K562 (cell line): ENCODE data around the gene NUP35. TPM values are rescaled to one million over a fixed set of nuclear protein-coding genes. Genes with fewer than 3 reads are reported as not detected.

Source experiments
- ATAC-seq: fragments of 200-7000 bp; cut with Tn5 transposase; 3 replicates; pipeline ENCODE4 v1.9.1; 2020; ENCODE audit warnings: moderate library complexity
- BruUV-seq: library from RNA; stranded (reverse); fragments of 400-500 nt; replicated peaks from 2 replicates; lab custom pipeline; 2021; lab: Mats Ljungman, UMichigan
- CTCF ChIA-PET: fragments of 300-600 bp; formaldehyde crosslinking; extraction: SDS; loops from one replicate; lab custom pipeline; 2021; ENCODE audit warnings: low intra/inter-chr PET ratio; lab: Yijun Ruan, JAX
- POLR2A ChIA-PET: fragments of 300-600, 350-650 bp; sonication (Branson Sonifier 250); formaldehyde crosslinking; extraction: SDS; loops from one replicate; lab custom pipeline; 2021; ENCODE audit warnings: antibody characterized with exemption, inconsistent platforms; lab: Yijun Ruan, JAX
- DNase-seq, 4 experiments: peaks; one replicate each; pipeline versions ENCODE4 v3.0.0 to v3.0.0-alpha.2; 2011 to 2018; ENCODE audit warnings: low spot score in 3 of 4, mixed read lengths in 3 of 4; ENCODE audit errors: extremely low read depth in 1 of 4
- FAIRE-seq: peaks from 2 replicates; lab custom pipeline; 2011; peaks lifted over from hg19 to GRCh38; lab: Jason Lieb, UNC
- H2AFZ ChIP-seq: 2 replicates; pipeline ENCODE4 v1.6.0; 2011; ENCODE audit warnings: low read depth, low read length, control low read depth, inconsistent platforms
- H3K27ac ChIP-seq: fragments of 200-600 bp; 3 replicates; pipeline ENCODE4 v1.8.0; 2011; ENCODE audit warnings: low read depth, mild to moderate bottlenecking, control low read depth, inconsistent platforms, low read length, moderate library complexity, mixed read lengths; ENCODE audit errors: extremely low read depth
- H3K27me3 ChIP-seq, 2 experiments: fragments of 300-600 bp in 1 of 2; 2 replicates in 1 of 2; 3 replicates in 1 of 2; pipeline versions ENCODE4 v1.6.0 to v1.8.0; 2011; ENCODE audit warnings: inconsistent platforms in 2 of 2, low read length in 2 of 2, mild to moderate bottlenecking in 1 of 2, mixed read lengths in 1 of 2, moderate library complexity in 1 of 2; ENCODE audit not compliant: control insufficient read depth in 2 of 2, insufficient read depth in 2 of 2
- H3K36me3 ChIP-seq: fragments of 300-600 bp; 3 replicates; pipeline ENCODE4 v1.8.0; 2011; ENCODE audit warnings: mild to moderate bottlenecking, low read length, inconsistent platforms; ENCODE audit not compliant: control insufficient read depth, insufficient read depth
- H3K4me1 ChIP-seq, 2 experiments: fragments of 200-600 bp in 1 of 2; replicated peaks in 1 of 2; 2 replicates in 1 of 2; 3 replicates in 1 of 2; pipeline versions ENCODE4 v1.5.1 to v1.8.0; 2011; ENCODE audit warnings: inconsistent platforms in 2 of 2, low read length in 2 of 2, mild to moderate bottlenecking in 1 of 2, mixed read lengths in 1 of 2, moderate library complexity in 1 of 2; ENCODE audit not compliant: control insufficient read depth in 2 of 2, insufficient read depth in 2 of 2
- H3K4me2 ChIP-seq: 2 replicates; pipeline ENCODE4 v1.6.1; 2011; ENCODE audit warnings: low read length, control low read depth, inconsistent platforms, mixed read lengths; ENCODE audit not compliant: insufficient read depth
- H3K4me3 ChIP-seq: fragments of 200-600 bp; sonication (generic), shearing (Covaris generic); 2 replicates; pipeline ENCODE4 v1.5.1; 2016; ENCODE audit warnings: control low read depth, inconsistent platforms
- H3K79me2 ChIP-seq: fragments of 200-600 bp; 3 replicates; pipeline ENCODE4 v1.8.0; 2011; ENCODE audit warnings: low read length, inconsistent platforms; ENCODE audit not compliant: control insufficient read depth, insufficient read depth
- H3K9ac ChIP-seq, 2 experiments: 2 replicates each; pipeline versions ENCODE4 v1.6.0 to v1.6.1; 2011; ENCODE audit warnings: low read depth in 2 of 2, low read length in 2 of 2, control low read depth in 1 of 2, inconsistent platforms in 1 of 2, mild to moderate bottlenecking in 1 of 2, mixed read lengths in 1 of 2; ENCODE audit not compliant: insufficient read depth in 1 of 2
- H3K9me1 ChIP-seq: one replicate; pipeline ENCODE4 v1.6.0; 2011; ENCODE audit warnings: inconsistent platforms, mild to moderate bottlenecking, low read length, moderate library complexity; ENCODE audit not compliant: control insufficient read depth, insufficient read depth
- H3K9me3 ChIP-seq: replicated peaks from 2 replicates; pipeline ENCODE4 v1.5.1; 2011; ENCODE audit warnings: low read depth, low read length, inconsistent platforms; ENCODE audit not compliant: control insufficient read depth, insufficient read depth
- H4K20me1 ChIP-seq: replicated peaks from 2 replicates; pipeline ENCODE4 v1.6.1; 2011; ENCODE audit warnings: low read length, inconsistent platforms, mixed read lengths; ENCODE audit not compliant: control insufficient read depth, insufficient read depth
- CAMTA2 ChIP-seq: fragments of 250-450 bp; sonication (Bioruptor Pico); conservative IDR thresholded peaks from 2 replicates; pipeline ENCODE4 v1.5.1; 2022
- JUNB ChIP-seq: fragments of 450-650 bp; formaldehyde crosslinking; conservative IDR thresholded peaks from 2 replicates; pipeline ENCODE4 v1.4.0; 2020; ENCODE audit warnings: mild to moderate bottlenecking
- KHSRP ChIP-seq: fragments of 450-650 bp; IDR thresholded peaks from 2 replicates; pipeline ENCODE4 v1.6.1; 2017
- POLR2A ChIP-seq: fragments of 450-650 bp; conservative IDR thresholded peaks from 2 replicates; pipeline ENCODE4 v1.6.1; 2016
- WGBS: fragments of 100-300 bp; shearing (Covaris generic); methylation state at CpG from one replicate; pipeline ENCODE4 v1.1.6; 2016; ENCODE audit warnings: low coverage, mixed read lengths; ENCODE audit not compliant: insufficient coverage; ENCODE audit errors: missing lambda C conversion rate; 5-methylcytosine and 5-hydroxymethylcytosine counted together
- in situ Hi-C: fragments of 300-500 bp; cut with MboI; formaldehyde crosslinking; loops from 4 replicates; pipeline ENCODE4 v1.15.0; 2018; ENCODE audit warnings: inconsistent platforms, mixed read lengths
- intact Hi-C: fragments of 100-400 bp; cut with micrococcal nuclease; formaldehyde crosslinking; loops from 2 replicates; pipeline ENCODE4 v1.14.2; 2022
- polyA plus RNA-seq, 8 experiments: library from polyadenylated mRNA; depleted of rRNA in 4 of 8; stranded (reverse) in 5 of 8; unstranded in 3 of 8; fragments of >200 nt; fragmentation: Nextera tagmentation in 2 of 8; fragmentation: Illumina TruSeq in 1 of 8; extraction: Ambion mirVana in 2 of 8; extraction: Trizol in 1 of 8; gene quantifications; 2 replicates each; pipeline versions ENCODE4 v1.2.1 to v1.2.3, GENCODE V29; 2011 to 2014; ENCODE audit warnings: inconsistent platforms in 1 of 8, missing spikeins in 1 of 8
- total RNA-seq, 7 experiments: library from RNA; depleted of rRNA in 6 of 7; stranded (reverse); fragments of >200 nt in 6 of 7; fragmentation: Illumina TruSeq in 2 of 7; extraction: Trizol in 2 of 7; gene quantifications; 2 replicates each; pipeline versions ENCODE4 v1.2.1 to v1.2.3, GENCODE V29; 2011 to 2021; ENCODE audit warnings: low replicate concordance in 1 of 7
- TF ChIP-seq, protein P1 (sequence below), 2 experiments: fragments of 150-350 bp in 1 of 2; IDR thresholded peaks; 2 replicates each; pipeline ENCODE4 v1.6.1; 2012 to 2016; ENCODE audit warnings: low read depth in 2 of 2, low read length in 2 of 2, mild to moderate bottlenecking in 1 of 2, moderate library complexity in 1 of 2

NUP35 gene
- total and polyA plus RNA-seq, 9 of the 15 experiments (the other 6 are each of a cell fraction or from before 2014, with no cell fraction given): 24.5 to 78.2 (median 51.1) TPM

DNA sequence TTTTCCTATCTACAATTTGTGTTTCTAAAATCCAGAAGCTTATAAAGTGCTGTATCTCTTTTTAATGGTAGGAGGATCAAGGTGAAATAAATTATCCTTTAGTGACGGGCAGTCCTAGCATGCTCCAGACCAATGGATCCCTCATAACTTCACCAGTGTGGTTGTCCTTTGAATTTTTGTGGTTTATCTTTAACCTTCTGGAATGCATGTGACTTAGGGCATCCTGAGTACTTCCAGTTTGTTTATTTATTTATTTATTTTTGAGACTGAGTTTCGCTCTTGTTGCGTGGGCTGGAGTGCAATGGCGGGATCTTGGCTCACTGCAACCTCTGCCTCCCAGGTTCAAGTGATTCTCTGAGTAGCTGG lies 40.4 kb downstream of the NUP35 start:
- Histone ChIP-seq H3K9me3 (no peaks in the 10 kb centered on the region), H2AFZ (no peak overlapping the region), H3K79me2 (peaks cover 14% of the 10 kb centered on the region; the same call in 2 of the 3 replicates), H3K4me2 (no peak overlapping the region), H3K9ac (no peak overlapping the region), H4K20me1 (no peaks in the 10 kb centered on the region), H3K27me3 (no peaks in the 10 kb centered on the region), H3K4me3 (no peak overlapping the region), H3K36me3 (peaks cover 53% of the 10 kb centered on the region), H3K4me1 (no peaks in the 10 kb centered on the region), H3K27ac (no peak overlapping the region), H3K9me1 (no peaks in the 10 kb centered on the region)
- WGBS: 98% methylated on average over 4 of the region's 4 CpGs
- ChIA-PET POLR2A (interaction anchor here (1.1 to 2.0 kb wide), 4 partner anchors 10 to 35 kb away, joined by 3 to 10 read pairs (median 5); no protein-coding TSS in a partner anchor), CTCF (no interaction called here)
- intact Hi-C loops (no loop called here), in situ Hi-C loops (no loop called here)
- BruUV-seq: no TSS peak
- no peak; the same call in 2 of the 3 replicates for ATAC-seq
- FAIRE-seq: no peak
- TF ChIP-seq POLR2A (0 out of 2 replicates have a peak, but pooled peaks have one; percentile 11), CAMTA2 (CRISPR knock-in tag) (no peak), JUNB (CRISPR knock-in tag) (no peak), KHSRP (no peak)
- TF ChIP-seq, protein P1, sequence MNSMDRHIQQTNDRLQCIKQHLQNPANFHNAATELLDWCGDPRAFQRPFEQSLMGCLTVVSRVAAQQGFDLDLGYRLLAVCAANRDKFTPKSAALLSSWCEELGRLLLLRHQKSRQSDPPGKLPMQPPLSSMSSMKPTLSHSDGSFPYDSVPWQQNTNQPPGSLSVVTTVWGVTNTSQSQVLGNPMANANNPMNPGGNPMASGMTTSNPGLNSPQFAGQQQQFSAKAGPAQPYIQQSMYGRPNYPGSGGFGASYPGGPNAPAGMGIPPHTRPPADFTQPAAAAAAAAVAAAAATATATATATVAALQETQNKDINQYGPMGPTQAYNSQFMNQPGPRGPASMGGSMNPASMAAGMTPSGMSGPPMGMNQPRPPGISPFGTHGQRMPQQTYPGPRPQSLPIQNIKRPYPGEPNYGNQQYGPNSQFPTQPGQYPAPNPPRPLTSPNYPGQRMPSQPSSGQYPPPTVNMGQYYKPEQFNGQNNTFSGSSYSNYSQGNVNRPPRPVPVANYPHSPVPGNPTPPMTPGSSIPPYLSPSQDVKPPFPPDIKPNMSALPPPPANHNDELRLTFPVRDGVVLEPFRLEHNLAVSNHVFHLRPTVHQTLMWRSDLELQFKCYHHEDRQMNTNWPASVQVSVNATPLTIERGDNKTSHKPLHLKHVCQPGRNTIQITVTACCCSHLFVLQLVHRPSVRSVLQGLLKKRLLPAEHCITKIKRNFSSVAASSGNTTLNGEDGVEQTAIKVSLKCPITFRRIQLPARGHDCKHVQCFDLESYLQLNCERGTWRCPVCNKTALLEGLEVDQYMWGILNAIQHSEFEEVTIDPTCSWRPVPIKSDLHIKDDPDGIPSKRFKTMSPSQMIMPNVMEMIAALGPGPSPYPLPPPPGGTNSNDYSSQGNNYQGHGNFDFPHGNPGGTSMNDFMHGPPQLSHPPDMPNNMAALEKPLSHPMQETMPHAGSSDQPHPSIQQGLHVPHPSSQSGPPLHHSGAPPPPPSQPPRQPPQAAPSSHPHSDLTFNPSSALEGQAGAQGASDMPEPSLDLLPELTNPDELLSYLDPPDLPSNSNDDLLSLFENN (IDR thresholded peaks at IDR 0.05; ENCODE audit: low read depth in 2 of 2, low read length in 2 of 2): no peak
- DNase-seq: no peak
